NT2/D1 (cell line): Measurements from ENCODE around the gene TECPR2.

Experiments used
- SUZ12 ChIP-seq: IDR thresholded peaks from 2 replicates; pipeline ENCODE4 v1.6.1; 2011; ENCODE audit not compliant: insufficient read length, insufficient read depth; ENCODE audit errors: extremely low read depth
- YY1 ChIP-seq: IDR thresholded peaks from 2 replicates; pipeline ENCODE4 v1.6.1; 2011; ENCODE audit not compliant: insufficient read length, insufficient read depth
- ZNF274 ChIP-seq: IDR thresholded peaks from 2 replicates; pipeline ENCODE4 v1.6.1; 2011; ENCODE audit warnings: mild to moderate bottlenecking, low read depth, low read length

- TF ChIP-seq ZNF274 (no peak), YY1 (no peak), SUZ12 (no peak)
Measured at GRCh38 chr14:102507081-102507856, 144.5 kb downstream of the TECPR2 start.
